ENCODE measurements around the gene LAMA1. TPM values are rescaled to one million over a fixed set of nuclear protein-coding genes. Genes with fewer than 3 reads are reported as not detected.
A peak's percentile ranks its signal among the peaks of the same experiment; 100 is the strongest.

LAMA1 gene
- polyA plus RNA-seq, 1 donor from 2014 or later = 10.3 TPM

DNA sequence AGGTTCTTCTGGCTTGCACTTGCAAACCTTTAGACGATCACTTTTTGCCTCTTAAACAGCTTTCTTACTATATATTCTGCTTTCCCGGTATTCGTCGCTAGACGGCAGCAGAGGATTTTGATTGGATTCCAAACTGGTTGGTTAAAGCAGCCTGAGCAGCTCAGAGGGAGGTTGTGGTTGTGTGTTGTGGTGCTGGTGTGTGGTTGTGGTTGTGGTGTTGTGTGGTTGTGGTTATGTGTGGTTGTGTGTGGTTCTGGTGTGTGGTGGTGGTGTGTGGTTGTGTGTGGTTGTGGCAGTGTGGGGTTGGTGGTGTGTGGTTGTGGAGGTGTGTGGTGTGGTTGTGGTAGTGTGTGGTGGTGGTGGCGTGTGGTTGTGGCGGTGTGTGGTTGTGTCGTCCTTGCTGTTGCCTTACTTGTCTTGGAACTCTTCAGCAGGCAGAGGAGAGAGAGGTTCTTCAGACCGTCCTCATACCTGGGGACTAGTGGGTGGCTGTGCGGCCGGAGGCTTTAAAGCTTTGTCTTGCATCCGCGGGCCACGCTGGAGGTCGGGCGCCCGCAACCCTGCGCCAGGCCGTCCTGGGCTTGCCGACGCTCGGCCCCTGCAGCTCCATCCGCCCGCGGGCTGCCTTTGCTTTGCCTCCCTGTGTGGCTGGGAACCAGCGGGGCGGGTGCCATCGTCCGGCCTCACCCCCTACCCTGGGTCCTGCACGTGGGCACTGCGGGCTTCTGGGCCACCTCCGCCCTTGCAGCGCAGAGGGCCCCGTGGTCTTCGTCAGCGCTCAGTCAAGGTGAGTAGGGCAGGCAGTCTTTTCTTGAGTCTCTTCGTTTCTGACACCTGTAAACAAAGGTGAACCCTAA, 197.3 kb downstream of the LAMA1 start:
- Histone ChIP-seq H3K9me2 (ENCODE audit: insufficient read depth, low read length) (no peaks in the 10 kb centered on the region), H3K27ac (ENCODE audit: low read length) (no peak overlapping the region)

DNA sequence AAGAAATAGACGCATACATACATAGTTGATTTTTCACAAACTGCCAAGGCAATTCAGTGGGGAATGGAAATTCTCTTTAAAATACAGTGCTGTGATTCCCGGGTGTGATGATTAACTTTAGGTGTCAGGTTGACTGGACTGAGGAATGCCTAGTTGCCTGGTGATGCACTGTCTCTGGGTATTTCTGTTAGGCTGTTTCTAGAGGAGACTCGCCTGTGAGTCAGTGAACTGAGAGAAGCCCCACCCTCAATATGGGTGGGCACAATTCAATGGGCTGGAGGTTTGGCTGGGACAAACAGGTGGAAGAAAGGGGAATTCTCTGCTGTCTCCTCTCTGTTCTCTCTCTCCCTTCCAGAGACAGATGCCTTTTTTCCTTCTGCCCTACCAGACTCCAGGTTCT, 200.5 kb downstream of the LAMA1 start:
- no peak overlapping the region for H3K27ac ChIP-seq (ENCODE audit: low read length)
- no peaks in the 10 kb centered on the region for H4K20me1 ChIP-seq (ENCODE audit: insufficient read depth)
- no peak overlapping the region for H2AFZ ChIP-seq (ENCODE audit: low read depth, low read length)
- no peak overlapping the region for H3K4me2 ChIP-seq (ENCODE audit: low read length)
- H3K9me2 ChIP-seq (ENCODE audit: insufficient read depth, low read length) = no peaks in the 10 kb centered on the region
- H3F3A ChIP-seq (ENCODE audit: insufficient read depth, low read length, poor library complexity, severe bottlenecking) = no peaks in the 10 kb centered on the region
- H3K9ac ChIP-seq (ENCODE audit: low read length) = no peak overlapping the region
- TF ChIP-seq EZH2 (IDR thresholded peaks at IDR 0.05; ENCODE audit: borderline replicate concordance, insufficient read depth, low read length, poor library complexity, severe bottlenecking) (no peak), SMC3 (conservative IDR thresholded peaks at IDR 0.05; ENCODE audit: poor library complexity) (no peak), MXI1 (conservative IDR thresholded peaks at IDR 0.05; ENCODE audit: poor library complexity, severe bottlenecking) (no peak), POLR2AphosphoS5 (IDR thresholded peaks at IDR 0.05) (no peak), RAD21 (conservative IDR thresholded peaks at IDR 0.05) (no peak), TAF1 (IDR thresholded peaks at IDR 0.05; ENCODE audit: low read depth) (no peak), EP300 (conservative IDR thresholded peaks at IDR 0.05; ENCODE audit: poor library complexity, severe bottlenecking) (no peak)
- TF ChIP-seq, protein P1, sequence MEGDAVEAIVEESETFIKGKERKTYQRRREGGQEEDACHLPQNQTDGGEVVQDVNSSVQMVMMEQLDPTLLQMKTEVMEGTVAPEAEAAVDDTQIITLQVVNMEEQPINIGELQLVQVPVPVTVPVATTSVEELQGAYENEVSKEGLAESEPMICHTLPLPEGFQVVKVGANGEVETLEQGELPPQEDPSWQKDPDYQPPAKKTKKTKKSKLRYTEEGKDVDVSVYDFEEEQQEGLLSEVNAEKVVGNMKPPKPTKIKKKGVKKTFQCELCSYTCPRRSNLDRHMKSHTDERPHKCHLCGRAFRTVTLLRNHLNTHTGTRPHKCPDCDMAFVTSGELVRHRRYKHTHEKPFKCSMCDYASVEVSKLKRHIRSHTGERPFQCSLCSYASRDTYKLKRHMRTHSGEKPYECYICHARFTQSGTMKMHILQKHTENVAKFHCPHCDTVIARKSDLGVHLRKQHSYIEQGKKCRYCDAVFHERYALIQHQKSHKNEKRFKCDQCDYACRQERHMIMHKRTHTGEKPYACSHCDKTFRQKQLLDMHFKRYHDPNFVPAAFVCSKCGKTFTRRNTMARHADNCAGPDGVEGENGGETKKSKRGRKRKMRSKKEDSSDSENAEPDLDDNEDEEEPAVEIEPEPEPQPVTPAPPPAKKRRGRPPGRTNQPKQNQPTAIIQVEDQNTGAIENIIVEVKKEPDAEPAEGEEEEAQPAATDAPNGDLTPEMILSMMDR (IDR thresholded peaks at IDR 0.05; ENCODE audit: poor library complexity, severe bottlenecking) = no peak
- TF ChIP-seq, protein P2, sequence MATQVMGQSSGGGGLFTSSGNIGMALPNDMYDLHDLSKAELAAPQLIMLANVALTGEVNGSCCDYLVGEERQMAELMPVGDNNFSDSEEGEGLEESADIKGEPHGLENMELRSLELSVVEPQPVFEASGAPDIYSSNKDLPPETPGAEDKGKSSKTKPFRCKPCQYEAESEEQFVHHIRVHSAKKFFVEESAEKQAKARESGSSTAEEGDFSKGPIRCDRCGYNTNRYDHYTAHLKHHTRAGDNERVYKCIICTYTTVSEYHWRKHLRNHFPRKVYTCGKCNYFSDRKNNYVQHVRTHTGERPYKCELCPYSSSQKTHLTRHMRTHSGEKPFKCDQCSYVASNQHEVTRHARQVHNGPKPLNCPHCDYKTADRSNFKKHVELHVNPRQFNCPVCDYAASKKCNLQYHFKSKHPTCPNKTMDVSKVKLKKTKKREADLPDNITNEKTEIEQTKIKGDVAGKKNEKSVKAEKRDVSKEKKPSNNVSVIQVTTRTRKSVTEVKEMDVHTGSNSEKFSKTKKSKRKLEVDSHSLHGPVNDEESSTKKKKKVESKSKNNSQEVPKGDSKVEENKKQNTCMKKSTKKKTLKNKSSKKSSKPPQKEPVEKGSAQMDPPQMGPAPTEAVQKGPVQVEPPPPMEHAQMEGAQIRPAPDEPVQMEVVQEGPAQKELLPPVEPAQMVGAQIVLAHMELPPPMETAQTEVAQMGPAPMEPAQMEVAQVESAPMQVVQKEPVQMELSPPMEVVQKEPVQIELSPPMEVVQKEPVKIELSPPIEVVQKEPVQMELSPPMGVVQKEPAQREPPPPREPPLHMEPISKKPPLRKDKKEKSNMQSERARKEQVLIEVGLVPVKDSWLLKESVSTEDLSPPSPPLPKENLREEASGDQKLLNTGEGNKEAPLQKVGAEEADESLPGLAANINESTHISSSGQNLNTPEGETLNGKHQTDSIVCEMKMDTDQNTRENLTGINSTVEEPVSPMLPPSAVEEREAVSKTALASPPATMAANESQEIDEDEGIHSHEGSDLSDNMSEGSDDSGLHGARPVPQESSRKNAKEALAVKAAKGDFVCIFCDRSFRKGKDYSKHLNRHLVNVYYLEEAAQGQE (IDR thresholded peaks at IDR 0.05; ENCODE audit: borderline replicate concordance) = no peak
- H3K4me3 ChIP-seq (ENCODE audit: low read length) = no peak overlapping the region
- H3K79me2 ChIP-seq (replicated peaks; ENCODE audit: insufficient read depth, low read length) = no peaks in the 10 kb centered on the region
- no peaks in the 10 kb centered on the region for H3K36me3 ChIP-seq (ENCODE audit: insufficient read depth, low read length)
- peaks cover 9% of the 10 kb centered on the region for H3K9me3 ChIP-seq (ENCODE audit: low read length)
- H3K27me3 ChIP-seq (ENCODE audit: insufficient read depth, low read depth, low read length) = no peaks in the 10 kb centered on the region

More for the DNA sequence above, 197.3 kb downstream of the LAMA1 start:
- Histone ChIP-seq H3F3A (ENCODE audit: insufficient read depth, low read length, poor library complexity, severe bottlenecking) (no peaks in the 10 kb centered on the region), H2AFZ (ENCODE audit: low read depth, low read length) (no peak overlapping the region), H3K9me3 (ENCODE audit: low read length) (peaks cover 9% of the 10 kb centered on the region), H4K20me1 (ENCODE audit: insufficient read depth) (no peaks in the 10 kb centered on the region), H3K36me3 (ENCODE audit: insufficient read depth, low read length) (no peaks in the 10 kb centered on the region), H3K9ac (ENCODE audit: low read length) (no peak overlapping the region), H3K4me3 (ENCODE audit: low read length) (no peak overlapping the region), H3K27me3 (ENCODE audit: insufficient read depth, low read depth, low read length) (no peaks in the 10 kb centered on the region), H3K79me2 (replicated peaks; ENCODE audit: insufficient read depth, low read length) (no peaks in the 10 kb centered on the region), H3K4me2 (ENCODE audit: low read length) (no peak overlapping the region)
- no peak for TF ChIP-seq EZH2 (IDR thresholded peaks at IDR 0.05; ENCODE audit: borderline replicate concordance, insufficient read depth, low read length, poor library complexity, severe bottlenecking)
- no peak for TF ChIP-seq POLR2AphosphoS5 (IDR thresholded peaks at IDR 0.05)
- TF ChIP-seq RAD21 (conservative IDR thresholded peaks at IDR 0.05) = peak; percentile 63
- TF ChIP-seq SMC3 (conservative IDR thresholded peaks at IDR 0.05; ENCODE audit: poor library complexity) = peak; percentile 58
- TF ChIP-seq, protein P1 (IDR thresholded peaks at IDR 0.05; ENCODE audit: poor library complexity, severe bottlenecking) = peak; percentile 58

Data from neural cell (in vitro differentiated cells).